Neural cell (in vitro differentiated cells): Measurements from ENCODE around the gene PPCDC. TPM values are rescaled to one million over a fixed set of nuclear protein-coding genes. Genes with fewer than 3 reads are reported as not detected.

Experiments
- H2AFZ ChIP-seq: fragments of 200-600, 300-800 bp; sonication (generic), shearing (Covaris generic); 2 replicates; pipeline ENCODE4 v1.6.0; 2014; ENCODE audit warnings: low read depth, mild to moderate bottlenecking, antibody characterized with exemption, low read length, moderate library complexity
- H3F3A ChIP-seq: fragments of 200-600 bp; shearing (Covaris generic); 2 replicates; pipeline ENCODE4 v1.6.1; 2016; ENCODE audit warnings: mild to moderate bottlenecking, moderate library complexity, mixed read lengths, antibody characterized with exemption, low read length; ENCODE audit not compliant: insufficient read depth, poor library complexity, severe bottlenecking
- H3K27ac ChIP-seq: fragments of 200-600, 300-800 bp; sonication (generic), shearing (Covaris generic); 2 replicates; pipeline ENCODE4 v1.5.1; 2014; ENCODE audit warnings: mild to moderate bottlenecking, low read length, moderate library complexity
- H3K27me3 ChIP-seq: fragments of 300-800, 200-600 bp; sonication (generic), shearing (Covaris generic); 2 replicates; pipeline ENCODE4 v1.6.0; 2014; ENCODE audit warnings: mild to moderate bottlenecking, low read depth, low read length, moderate library complexity; ENCODE audit not compliant: insufficient read depth
- H3K36me3 ChIP-seq: fragments of 300-800, 200-600 bp; sonication (generic), shearing (Covaris generic); 2 replicates; pipeline ENCODE4 v1.5.1; 2014; ENCODE audit warnings: mild to moderate bottlenecking, antibody characterized with exemption, low read length, moderate library complexity; ENCODE audit not compliant: insufficient read depth
- H3K4me2 ChIP-seq: fragments of 300-800, 200-600 bp; sonication (generic), shearing (Covaris generic); 2 replicates; pipeline ENCODE4 v1.6.0; 2014; ENCODE audit warnings: mild to moderate bottlenecking, low read length
- H3K4me3 ChIP-seq: fragments of 300-800, 200-600 bp; sonication (generic), shearing (Covaris generic); 2 replicates; pipeline ENCODE4 v1.5.1; 2014; ENCODE audit warnings: mild to moderate bottlenecking, low read length, moderate library complexity
- H3K79me2 ChIP-seq: fragments of 200-600 bp; shearing (Covaris generic); replicated peaks from 2 replicates; pipeline ENCODE4 v1.6.0; 2014; ENCODE audit warnings: mild to moderate bottlenecking, low read length, moderate library complexity; ENCODE audit not compliant: insufficient read depth
- H3K9ac ChIP-seq: fragments of 300-800, 200-600 bp; sonication (generic), shearing (Covaris generic); 2 replicates; pipeline ENCODE4 v1.6.1; 2016; ENCODE audit warnings: mild to moderate bottlenecking, low read length, mixed read lengths
- H3K9me2 ChIP-seq: fragments of 200-600 bp; shearing (Covaris generic); 2 replicates; pipeline ENCODE4 v1.6.1; 2016; ENCODE audit warnings: mild to moderate bottlenecking, low read length, mixed read lengths; ENCODE audit not compliant: insufficient read depth
- H3K9me3 ChIP-seq: fragments of 200-600, 300-800 bp; sonication (generic), shearing (Covaris generic); 2 replicates; pipeline ENCODE4 v1.6.1; 2016; ENCODE audit warnings: mild to moderate bottlenecking, mixed run types, low read length, moderate library complexity, mixed read lengths
- H4K20me1 ChIP-seq: fragments of 200-600 bp; shearing (Covaris generic); 2 replicates; pipeline ENCODE4 v1.6.1; 2016; ENCODE audit warnings: mild to moderate bottlenecking, mixed run types; ENCODE audit not compliant: insufficient read depth
- EP300 ChIP-seq: fragments of 450-650 bp; conservative IDR thresholded peaks from 2 replicates; pipeline ENCODE4 v1.6.1; 2014; ENCODE audit warnings: antibody characterized with exemption, mild to moderate bottlenecking, moderate library complexity; ENCODE audit not compliant: poor library complexity, severe bottlenecking
- EZH2 ChIP-seq: fragments of 200-600, 300-800 bp; shearing (Covaris generic), sonication (generic); IDR thresholded peaks from 2 replicates; pipeline ENCODE4 v1.6.1; 2014; ENCODE audit warnings: antibody characterized with exemption, low read length, borderline replicate concordance, mild to moderate bottlenecking; ENCODE audit not compliant: insufficient read depth, poor library complexity, severe bottlenecking
- MXI1 ChIP-seq: fragments of 450-650 bp; conservative IDR thresholded peaks from 2 replicates; pipeline ENCODE4 v1.6.1; 2014; ENCODE audit warnings: antibody characterized with exemption, mild to moderate bottlenecking; ENCODE audit not compliant: poor library complexity, severe bottlenecking
- POLR2AphosphoS5 ChIP-seq: IDR thresholded peaks from 2 replicates; pipeline ENCODE4 v1.6.1; 2012
- RAD21 ChIP-seq: fragments of 450-650 bp; conservative IDR thresholded peaks from 2 replicates; pipeline ENCODE4 v1.6.1; 2014; ENCODE audit warnings: antibody characterized with exemption, mild to moderate bottlenecking, moderate library complexity
- REST ChIP-seq: IDR thresholded peaks from 2 replicates; pipeline ENCODE4 v1.6.1; 2012; ENCODE audit warnings: borderline replicate concordance
- SMC3 ChIP-seq: fragments of 450-650 bp; conservative IDR thresholded peaks from 2 replicates; pipeline ENCODE4 v1.6.1; 2014; ENCODE audit warnings: antibody characterized with exemption, mild to moderate bottlenecking, moderate library complexity; ENCODE audit not compliant: poor library complexity
- TAF1 ChIP-seq: IDR thresholded peaks from 2 replicates; pipeline ENCODE4 v1.6.1; 2012; ENCODE audit warnings: low read depth
- polyA plus RNA-seq: library from polyadenylated mRNA; depleted of rRNA; stranded (reverse); fragments of >200 nt; gene quantifications from 2 replicates; pipeline ENCODE4 v1.2.3, GENCODE V29; 2014
- TF ChIP-seq, protein P1 (sequence below): fragments of 450-650 bp; IDR thresholded peaks from 2 replicates; pipeline ENCODE4 v1.5.1; 2014; ENCODE audit warnings: antibody characterized with exemption, mild to moderate bottlenecking, moderate library complexity; ENCODE audit not compliant: poor library complexity, severe bottlenecking

The PPCDC gene
- polyA plus RNA-seq, 1 donor from 2014 or later: 13.6 TPM

- H2AFZ ChIP-seq: no peak overlapping the region
- no peaks in the 10 kb centered on the region for H3K27me3 ChIP-seq
- no peaks in the 10 kb centered on the region for H3K9me2 ChIP-seq
- H3K79me2 ChIP-seq: no peaks in the 10 kb centered on the region
- no peak for TF ChIP-seq EZH2
- TF ChIP-seq MXI1: no peak
- TF ChIP-seq TAF1: no peak
- TF ChIP-seq SMC3: no peak
- TF ChIP-seq REST: no peak
- no peak for TF ChIP-seq RAD21
- no peak overlapping the region for H3K4me2 ChIP-seq
- H4K20me1 ChIP-seq: no peaks in the 10 kb centered on the region
- no peak overlapping the region for H3K4me3 ChIP-seq
- H3F3A ChIP-seq: no peaks in the 10 kb centered on the region
- no peaks in the 10 kb centered on the region for H3K36me3 ChIP-seq
- H3K9me3 ChIP-seq: no peaks in the 10 kb centered on the region
- no peak overlapping the region for H3K9ac ChIP-seq
- H3K27ac ChIP-seq: no peak overlapping the region
Observed at GRCh38 chr15:75007216-75007615, 16.2 kb upstream of the PPCDC start.

DNA sequence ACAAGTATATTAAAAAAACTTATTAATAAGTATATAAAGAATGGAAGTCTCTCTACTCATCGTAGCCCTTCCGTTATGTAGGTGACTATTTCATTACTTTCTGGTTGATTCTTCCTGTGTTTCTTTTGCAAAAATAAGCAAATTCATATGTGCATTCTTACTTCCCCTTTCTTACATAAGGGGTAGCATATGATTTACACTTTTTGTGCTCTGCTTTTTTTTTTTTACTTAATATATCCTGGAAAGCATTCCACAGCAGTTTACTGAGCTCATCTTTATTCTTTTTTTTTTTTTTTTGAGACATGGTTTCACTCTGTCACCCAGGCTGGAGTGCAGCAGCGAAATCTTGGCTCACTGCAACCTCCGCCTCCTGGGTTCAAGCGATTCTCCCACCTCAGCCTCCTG lies 15.2 kb upstream of the PPCDC start:
- no peak overlapping the region for H2AFZ ChIP-seq
- no peak for TF ChIP-seq RAD21
- TF ChIP-seq EP300: no peak
- no peak for TF ChIP-seq TAF1
- TF ChIP-seq SMC3: no peak
- no peak for TF ChIP-seq EZH2
- TF ChIP-seq, protein P1, sequence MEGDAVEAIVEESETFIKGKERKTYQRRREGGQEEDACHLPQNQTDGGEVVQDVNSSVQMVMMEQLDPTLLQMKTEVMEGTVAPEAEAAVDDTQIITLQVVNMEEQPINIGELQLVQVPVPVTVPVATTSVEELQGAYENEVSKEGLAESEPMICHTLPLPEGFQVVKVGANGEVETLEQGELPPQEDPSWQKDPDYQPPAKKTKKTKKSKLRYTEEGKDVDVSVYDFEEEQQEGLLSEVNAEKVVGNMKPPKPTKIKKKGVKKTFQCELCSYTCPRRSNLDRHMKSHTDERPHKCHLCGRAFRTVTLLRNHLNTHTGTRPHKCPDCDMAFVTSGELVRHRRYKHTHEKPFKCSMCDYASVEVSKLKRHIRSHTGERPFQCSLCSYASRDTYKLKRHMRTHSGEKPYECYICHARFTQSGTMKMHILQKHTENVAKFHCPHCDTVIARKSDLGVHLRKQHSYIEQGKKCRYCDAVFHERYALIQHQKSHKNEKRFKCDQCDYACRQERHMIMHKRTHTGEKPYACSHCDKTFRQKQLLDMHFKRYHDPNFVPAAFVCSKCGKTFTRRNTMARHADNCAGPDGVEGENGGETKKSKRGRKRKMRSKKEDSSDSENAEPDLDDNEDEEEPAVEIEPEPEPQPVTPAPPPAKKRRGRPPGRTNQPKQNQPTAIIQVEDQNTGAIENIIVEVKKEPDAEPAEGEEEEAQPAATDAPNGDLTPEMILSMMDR: no peak
- TF ChIP-seq POLR2AphosphoS5: no peak
- no peak for TF ChIP-seq REST
- no peak for TF ChIP-seq MXI1
- H4K20me1 ChIP-seq: no peaks in the 10 kb centered on the region
- no peaks in the 10 kb centered on the region for H3K79me2 ChIP-seq
- no peaks in the 10 kb centered on the region for H3F3A ChIP-seq
- no peaks in the 10 kb centered on the region for H3K27me3 ChIP-seq
- no peak overlapping the region for H3K9ac ChIP-seq
- no peak overlapping the region for H3K4me2 ChIP-seq
- H3K36me3 ChIP-seq: no peaks in the 10 kb centered on the region
- no peak overlapping the region for H3K27ac ChIP-seq
- H3K4me3 ChIP-seq: no peak overlapping the region
- H3K9me3 ChIP-seq: no peaks in the 10 kb centered on the region
- no peaks in the 10 kb centered on the region for H3K9me2 ChIP-seq
